Loucy (cell line): ENCODE data around the gene SLCO4A1.

Experiments used
- EZH2phosphoT487 ChIP-seq: fragments of 200-600 bp; IDR thresholded peaks from 2 replicates; pipeline ENCODE4 v1.6.1; 2018; ENCODE audit warnings: antibody characterized with exemption, mild to moderate bottlenecking, moderate library complexity, borderline replicate concordance
- TF ChIP-seq, protein P1 (sequence below): fragments of 200-600 bp; sonication (generic); conservative IDR thresholded peaks from 2 replicates; pipeline ENCODE4 v1.5.1; 2014; ENCODE audit warnings: mild to moderate bottlenecking, antibody characterized with exemption, low read length

- TF ChIP-seq, protein P1, sequence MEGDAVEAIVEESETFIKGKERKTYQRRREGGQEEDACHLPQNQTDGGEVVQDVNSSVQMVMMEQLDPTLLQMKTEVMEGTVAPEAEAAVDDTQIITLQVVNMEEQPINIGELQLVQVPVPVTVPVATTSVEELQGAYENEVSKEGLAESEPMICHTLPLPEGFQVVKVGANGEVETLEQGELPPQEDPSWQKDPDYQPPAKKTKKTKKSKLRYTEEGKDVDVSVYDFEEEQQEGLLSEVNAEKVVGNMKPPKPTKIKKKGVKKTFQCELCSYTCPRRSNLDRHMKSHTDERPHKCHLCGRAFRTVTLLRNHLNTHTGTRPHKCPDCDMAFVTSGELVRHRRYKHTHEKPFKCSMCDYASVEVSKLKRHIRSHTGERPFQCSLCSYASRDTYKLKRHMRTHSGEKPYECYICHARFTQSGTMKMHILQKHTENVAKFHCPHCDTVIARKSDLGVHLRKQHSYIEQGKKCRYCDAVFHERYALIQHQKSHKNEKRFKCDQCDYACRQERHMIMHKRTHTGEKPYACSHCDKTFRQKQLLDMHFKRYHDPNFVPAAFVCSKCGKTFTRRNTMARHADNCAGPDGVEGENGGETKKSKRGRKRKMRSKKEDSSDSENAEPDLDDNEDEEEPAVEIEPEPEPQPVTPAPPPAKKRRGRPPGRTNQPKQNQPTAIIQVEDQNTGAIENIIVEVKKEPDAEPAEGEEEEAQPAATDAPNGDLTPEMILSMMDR: no peak
- no peak for TF ChIP-seq EZH2phosphoT487
Measured at GRCh38 chr20:62653951-62654685, 11.8 kb downstream of the SLCO4A1 start.
